GM12878 (cell line): ENCODE data around the gene ITPKB. TPM values are rescaled to one million over a fixed set of nuclear protein-coding genes. Genes with fewer than 3 reads are reported as not detected.

Experiments
- ASH2L ChIP-seq: fragments of 300-600, 200-600 bp; sonication (generic); IDR thresholded peaks from 2 replicates; pipeline ENCODE4 v1.6.1; 2017; ENCODE audit warnings: low read depth, mild to moderate bottlenecking, borderline replicate concordance
- ATF3 ChIP-seq: IDR thresholded peaks from 2 replicates; pipeline ENCODE4 v1.6.1; 2011; ENCODE audit warnings: low read depth, mild to moderate bottlenecking, low read length, moderate library complexity, borderline replicate concordance; ENCODE audit errors: extremely low read depth
- ATF7 ChIP-seq: fragments of 450-650 bp; IDR thresholded peaks from 2 replicates; pipeline ENCODE4 v1.6.1; 2016; ENCODE audit warnings: low read depth, mild to moderate bottlenecking
- CBX5 ChIP-seq: sonication (generic); IDR thresholded peaks from 2 replicates; pipeline ENCODE4 v1.6.1; 2016; ENCODE audit warnings: low read depth, moderate library complexity, mild to moderate bottlenecking, inconsistent platforms
- DPF2 ChIP-seq: fragments of 450-650 bp; IDR thresholded peaks from 2 replicates; pipeline ENCODE4 v1.6.1; 2017; ENCODE audit warnings: mild to moderate bottlenecking
- EED ChIP-seq: sonication (generic); IDR thresholded peaks from 2 replicates; pipeline ENCODE4 v1.6.1; 2016; ENCODE audit warnings: antibody characterized with exemption, low read depth
- IKZF2 ChIP-seq, 2 experiments: fragments of 450-650 bp; IDR thresholded peaks; 2 replicates each; pipeline ENCODE4 v1.6.1; 2017; ENCODE audit warnings: mild to moderate bottlenecking in 2 of 2, moderate library complexity in 2 of 2
- MXI1 ChIP-seq: fragments of 150-350 bp; IDR thresholded peaks from 2 replicates; pipeline ENCODE4 v1.6.1; 2011; ENCODE audit warnings: low read depth, mild to moderate bottlenecking, inconsistent platforms, low read length, improper control_type of control experiment
- POLR2AphosphoS2 ChIP-seq: IDR thresholded peaks from 2 replicates; pipeline ENCODE4 v1.6.1; 2011; ENCODE audit warnings: low read depth, mild to moderate bottlenecking, low read length, improper control_type of control experiment, moderate library complexity
- PRDM15 ChIP-seq: fragments of 450-650 bp; formaldehyde crosslinking; IDR thresholded peaks from 2 replicates; pipeline ENCODE4 v1.4.0; 2020; ENCODE audit warnings: mild to moderate bottlenecking, moderate library complexity
- RELA ChIP-seq: fragments of 450-650 bp; IDR thresholded peaks from 2 replicates; pipeline ENCODE4 v1.8.0; 2014; ENCODE audit warnings: borderline replicate concordance; ENCODE audit not compliant: partially characterized antibody
- REST ChIP-seq: IDR thresholded peaks from 2 replicates; pipeline ENCODE4 v1.6.1; 2012; ENCODE audit warnings: mild to moderate bottlenecking, low read depth, low read length
- SMAD1 ChIP-seq: fragments of 450-650 bp; IDR thresholded peaks from 2 replicates; pipeline ENCODE4 v1.6.1; 2018; ENCODE audit warnings: mild to moderate bottlenecking, low read depth; ENCODE audit not compliant: partially characterized antibody
- STAT1 ChIP-seq: fragments of 450-650 bp; conservative IDR thresholded peaks from 2 replicates; pipeline ENCODE4 v1.6.1; 2014; ENCODE audit warnings: antibody characterized with exemption, mild to moderate bottlenecking
- TCF12 ChIP-seq: IDR thresholded peaks from 2 replicates; pipeline ENCODE4 v1.6.1; 2011; ENCODE audit warnings: low read depth, mild to moderate bottlenecking, low read length
- USF1 ChIP-seq: IDR thresholded peaks from 2 replicates; pipeline ENCODE4 v1.6.1; 2011; ENCODE audit warnings: borderline replicate concordance, low read depth, mild to moderate bottlenecking, moderate library complexity, mixed read lengths, low read length; ENCODE audit not compliant: insufficient read depth; ENCODE audit errors: extremely low read length
- ZBED1 ChIP-seq: IDR thresholded peaks from 2 replicates; pipeline ENCODE4 v1.6.1; 2016; ENCODE audit warnings: borderline replicate concordance
- polyA plus RNA-seq, 11 experiments: library from polyadenylated mRNA; depleted of rRNA in 4 of 11; unstranded in 6 of 11; stranded (reverse) in 5 of 11; fragments of >200 nt; fragmentation: Nextera tagmentation in 4 of 11; fragmentation: Illumina TruSeq in 1 of 11; extraction: Ambion mirVana in 4 of 11; extraction: Trizol in 1 of 11; gene quantifications; 1 replicate in 1 of 11; 2 replicates in 10 of 11; pipeline versions ENCODE4 v1.2.1 to v1.2.3, GENCODE V29; 2011 to 2016; ENCODE audit warnings: inconsistent platforms in 2 of 11, missing spikeins in 2 of 11, low read depth in 1 of 11
- total RNA-seq, 4 experiments: library from RNA; depleted of rRNA in 3 of 4; stranded (reverse); fragments of >200 nt in 3 of 4; fragmentation: Illumina TruSeq in 1 of 4; extraction: Trizol in 1 of 4; gene quantifications; 2 replicates each; pipeline versions ENCODE4 v1.2.1 to v1.2.3, GENCODE V29; 2013 to 2021

ITPKB gene
- total and polyA plus RNA-seq, 10 of the 15 experiments (the other 5 are each of a cell fraction or from before 2014, with no cell fraction given) = 1.3 to 38.7 (median 12.9) TPM

GRCh38 chr1:226679853-226680516 is 59.1 kb downstream of the ITPKB start (continued):
- TF ChIP-seq PRDM15 (CRISPR knock-in tag) (no peak), EED (peak; percentile 47; the same call in 1 of the 2 replicates), RELA (no peak), CBX5 (no peak), STAT1 (no peak), DPF2 (peak; percentile 40; the same call in 1 of the 2 replicates), IKZF2 (IDR thresholded peaks at IDR 0.05) (peak; percentile 60 to 62; a peak in 2 of 4 replicates), REST (no peak), ATF3 (peak; percentile 24; the same call in 1 of the 2 replicates), POLR2AphosphoS2 (no peak), ASH2L (no peak), TCF12 (no peak), USF1 (peak; percentile 84), MXI1 (no peak), ZBED1 (no peak), ATF7 (peak; percentile 76), SMAD1 (no peak)
